OCI-LY7 (cell line): Measurements from ENCODE around the gene FGD4. TPM values are rescaled to one million over a fixed set of nuclear protein-coding genes. Genes with fewer than 3 reads are reported as not detected.
A peak's percentile ranks its signal among the peaks of the same experiment; 100 is the strongest.

ENCODE experiments used
- BruUV-seq: library from RNA; stranded (reverse); fragments of 400-500 nt; replicated peaks from 2 replicates; lab custom pipeline; 2021; lab: Mats Ljungman, UMichigan
- CTCF ChIA-PET: fragments of 300-600 bp; sonication (Branson Sonifier 250); formaldehyde crosslinking; loops from one replicate; lab custom pipeline; 2022; ENCODE audit warnings: antibody characterized with exemption; ENCODE audit not compliant: unreplicated experiment; lab: Charles Lee
- POLR2A ChIA-PET: fragments of 300-600 bp; sonication (Branson Sonifier 250); formaldehyde crosslinking; loops from one replicate; lab custom pipeline; 2022; ENCODE audit warnings: antibody characterized with exemption; lab: Charles Lee
- DNase-seq: peaks from one replicate; pipeline ENCODE4 v3.0.0-alpha.2; 2015; ENCODE audit warnings: low spot score
- H2AFZ ChIP-seq: fragments of 200-600 bp; sonication (generic), shearing (Covaris generic); 2 replicates; pipeline ENCODE4 v1.6.1; 2014; ENCODE audit warnings: mild to moderate bottlenecking, antibody characterized with exemption, low read length, moderate library complexity
- H3K27ac ChIP-seq: fragments of 200-600 bp; sonication (generic); 2 replicates; pipeline ENCODE4 v1.5.1; 2014; ENCODE audit warnings: mixed run types, low read depth, mild to moderate bottlenecking, moderate library complexity, low read length, inconsistent platforms; ENCODE audit not compliant: poor library complexity, severe bottlenecking
- H3K36me3 ChIP-seq: fragments of 200-600 bp; sonication (generic); 2 replicates; pipeline ENCODE4 v1.6.1; 2014; ENCODE audit warnings: mild to moderate bottlenecking, antibody characterized with exemption, low read length, moderate library complexity, mixed read lengths; ENCODE audit not compliant: insufficient read depth
- H3K4me1 ChIP-seq: fragments of 200-600 bp; sonication (generic); 2 replicates; pipeline ENCODE4 v1.5.1; 2014; ENCODE audit warnings: mild to moderate bottlenecking, low read length; ENCODE audit not compliant: insufficient read depth, poor library complexity, severe bottlenecking
- H3K4me2 ChIP-seq: fragments of 200-600 bp; sonication (generic); 2 replicates; pipeline ENCODE4 v1.6.1; 2014; ENCODE audit warnings: mild to moderate bottlenecking, low read length
- H3K4me3 ChIP-seq: fragments of 200-600 bp; sonication (generic); 2 replicates; pipeline ENCODE4 v1.5.1; 2014; ENCODE audit warnings: mild to moderate bottlenecking, low read depth, low read length; ENCODE audit not compliant: poor library complexity, severe bottlenecking
- H3K79me2 ChIP-seq: fragments of 200-600 bp; sonication (generic); 2 replicates; pipeline ENCODE4 v1.6.1; 2016; ENCODE audit warnings: low read depth, mild to moderate bottlenecking, low read length, moderate library complexity, mixed read lengths; ENCODE audit not compliant: insufficient read depth
- H3K9me2 ChIP-seq: fragments of 200-600 bp; sonication (generic); 2 replicates; pipeline ENCODE4 v1.6.1; 2016; ENCODE audit warnings: mild to moderate bottlenecking, low read length, mixed read lengths; ENCODE audit not compliant: insufficient read depth
- H3K9me3 ChIP-seq: fragments of 200-600 bp; sonication (generic); 2 replicates; pipeline ENCODE4 v1.6.1; 2014; ENCODE audit warnings: mild to moderate bottlenecking, mixed run types, low read length, mixed read lengths
- H4K20me1 ChIP-seq: fragments of 200-600 bp; sonication (generic); 2 replicates; pipeline ENCODE4 v1.6.1; 2014; ENCODE audit warnings: mild to moderate bottlenecking, antibody characterized with exemption, low read length, moderate library complexity, mixed read lengths; ENCODE audit not compliant: insufficient read depth
- CTCF ChIP-seq: fragments of 200-600 bp; sonication (generic); conservative IDR thresholded peaks from 2 replicates; pipeline ENCODE4 v1.5.1; 2014; ENCODE audit warnings: mild to moderate bottlenecking, antibody characterized with exemption, low read length, moderate library complexity, mixed read lengths
- EZH2phosphoT487 ChIP-seq: fragments of 200-600 bp; sonication (generic); IDR thresholded peaks from 2 replicates; pipeline ENCODE4 v1.6.1; 2018; ENCODE audit warnings: low read depth, borderline replicate concordance, mild to moderate bottlenecking, mixed run types, antibody characterized with exemption, low read length, moderate library complexity, mixed read lengths
- intact Hi-C: fragments of 100-400 bp; cut with micrococcal nuclease; formaldehyde crosslinking; loops from one replicate; pipeline ENCODE4 v1.10.0; 2022; ENCODE audit not compliant: unreplicated experiment
- total RNA-seq, 2 experiments: library from RNA; depleted of rRNA in 1 of 2; stranded (reverse); fragments of >200 nt in 1 of 2; shearing (Covaris generic) in 1 of 2; gene quantifications; 2 replicates each; pipeline ENCODE4 v1.2.3, GENCODE V29; 2014 to 2022

FGD4 gene
- total RNA-seq, 2 experiments from 2014 or later = 14.9 to 19.3 TPM

GRCh38 chr12:32493282-32493681, 93.9 kb downstream of the FGD4 start:
- peak; percentile 76 for DNase-seq
- H3K79me2 ChIP-seq = no peaks in the 10 kb centered on the region
- peak overlapping the region; percentile 45; the same call in 1 of the 2 replicates for H2AFZ ChIP-seq
- H3K4me2 ChIP-seq = peak overlapping the region; percentile 37
- H3K4me1 ChIP-seq = peaks cover 71% of the 10 kb centered on the region
- H4K20me1 ChIP-seq = no peaks in the 10 kb centered on the region
- H3K4me3 ChIP-seq = peak overlapping the region; percentile 19
- H3K9me2 ChIP-seq = no peaks in the 10 kb centered on the region
- BruUV-seq = no TSS peak
- H3K27ac ChIP-seq = no peak overlapping the region
- ChIA-PET CTCF (interaction anchor here (2.5 kb wide), 1 partner anchor 9 kb away, joined by 12 read pairs; no protein-coding TSS in a partner anchor), POLR2A (interaction anchor here (0.6 to 4.7 kb wide), 16 partner anchors 9 to 226 kb away, joined by 3 to 40 read pairs (median 5); no protein-coding TSS in a partner anchor)
- intact Hi-C loops = no loop called here
- no peak for TF ChIP-seq CTCF
- TF ChIP-seq EZH2phosphoT487 = no peak
- H3K36me3 ChIP-seq = no peaks in the 10 kb centered on the region
- no peaks in the 10 kb centered on the region for H3K9me3 ChIP-seq

GRCh38 chr12:32494656-32495055, 95.3 kb downstream of the FGD4 start:
- Histone ChIP-seq H3K36me3 (no peaks in the 10 kb centered on the region), H3K4me3 (no peak overlapping the region), H3K9me3 (no peaks in the 10 kb centered on the region), H3K27ac (peak overlapping the region; percentile 36), H3K4me1 (peaks cover 71% of the 10 kb centered on the region), H4K20me1 (no peaks in the 10 kb centered on the region), H3K79me2 (no peaks in the 10 kb centered on the region), H2AFZ (peak overlapping the region; percentile 65; the same call in 1 of the 2 replicates), H3K9me2 (no peaks in the 10 kb centered on the region), H3K4me2 (peak overlapping the region; percentile 44)
- DNase-seq = peak; percentile 30
- no TSS peak for BruUV-seq
- intact Hi-C loops = no loop called here
- POLR2A ChIA-PET = interaction anchor here (0.6 to 4.7 kb wide), 11 partner anchors 8 to 374 kb away, joined by 3 to 40 read pairs (median 8); no protein-coding TSS in a partner anchor
- CTCF ChIA-PET = interaction anchor here (0.9 to 2.5 kb wide), 3 partner anchors 10 to 19 kb away, joined by 3 to 12 read pairs (median 3); no protein-coding TSS in a partner anchor
- TF ChIP-seq CTCF (no peak), EZH2phosphoT487 (no peak)

DNA sequence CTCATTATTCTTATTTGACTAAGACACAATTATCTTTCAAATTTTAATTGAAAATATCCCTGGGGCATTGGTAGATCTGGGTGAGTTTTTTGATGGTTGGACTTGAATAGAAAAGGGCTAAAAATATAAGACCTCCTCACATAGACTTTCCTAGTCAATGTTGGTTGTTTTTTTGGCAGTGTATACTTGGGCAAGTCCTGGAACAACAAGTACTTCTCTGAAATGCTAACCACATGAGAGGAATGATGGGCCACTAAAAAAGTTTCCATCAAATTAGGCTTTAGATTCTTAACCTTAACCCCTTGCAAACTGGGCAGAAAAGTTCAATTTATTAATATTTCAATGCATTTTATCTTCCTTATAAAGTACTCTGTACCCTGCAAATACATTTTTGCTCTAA, 97.6 kb downstream of the FGD4 start:
- Histone ChIP-seq H3K4me3 (no peak overlapping the region), H3K27ac (no peak overlapping the region), H4K20me1 (no peaks in the 10 kb centered on the region), H3K79me2 (no peaks in the 10 kb centered on the region), H3K4me2 (no peak overlapping the region), H3K4me1 (peaks cover 63% of the 10 kb centered on the region), H2AFZ (no peak overlapping the region), H3K9me2 (no peaks in the 10 kb centered on the region), H3K9me3 (no peaks in the 10 kb centered on the region), H3K36me3 (no peaks in the 10 kb centered on the region)
- POLR2A ChIA-PET = interaction anchor here (1.2 kb wide), 1 partner anchor 10 kb away, joined by 4 read pairs; no protein-coding TSS in a partner anchor
- no peak for TF ChIP-seq EZH2phosphoT487
- no peak for DNase-seq
- no TSS peak for BruUV-seq
- CTCF ChIA-PET = no interaction called here
- intact Hi-C loops = no loop called here
